Measurements from ENCODE around the gene PRKCA.
"Not testable (repeated sequence)": the region's sequence is repeated elsewhere in the genome, so short reads cannot be mapped to it uniquely, and the experiment has no call there.

Gene PRKCA

GRCh38 chr17:66297443-66297842 lies 5.0 kb upstream of the PRKCA start:
- not testable (repeated sequence) for H3K14ac ChIP-seq (ENCODE audit: low read length); H2BK120ac ChIP-seq (ENCODE audit: insufficient read depth, low read length, poor library complexity); H3K79me2 ChIP-seq (ENCODE audit: control insufficient read depth, insufficient read depth, low read length, poor library complexity); H2BK12ac ChIP-seq (ENCODE audit: low read length); DNase-seq; H3K9me3 ChIP-seq (ENCODE audit: insufficient read depth, low read depth, low read length); H4K91ac ChIP-seq (ENCODE audit: low read depth, low read length); H3K18ac ChIP-seq (ENCODE audit: low read length); H4K12ac ChIP-seq (ENCODE audit: low read depth, low read length); H2BK5ac ChIP-seq (ENCODE audit: low read depth, low read length, poor library complexity); H2AFZ ChIP-seq (ENCODE audit: insufficient read depth, low read length, poor library complexity); H3K4ac ChIP-seq (ENCODE audit: low read depth, low read length); H3K36me3 ChIP-seq (ENCODE audit: control insufficient read depth in 1 of 2, insufficient read depth in 2 of 2, low read length in 2 of 2); H3K4me2 ChIP-seq (ENCODE audit: low read length); H3K4me1 ChIP-seq (ENCODE audit: control insufficient read depth in 1 of 2, insufficient read depth in 2 of 2, low read length in 2 of 2); H3K4me3 ChIP-seq (ENCODE audit: low read depth, low read length); H3K23ac ChIP-seq (ENCODE audit: low read length); H2AK5ac ChIP-seq (ENCODE audit: low read length); H3K27ac ChIP-seq (ENCODE audit: low read depth, low read length); H3K79me1 ChIP-seq (ENCODE audit: low read length); H3K27me3 ChIP-seq (ENCODE audit: insufficient read depth, low read length); H4K8ac ChIP-seq (ENCODE audit: low read depth, low read length); H3K9ac ChIP-seq (ENCODE audit: low read length)
- WGBS (ENCODE audit: extremely low coverage, insufficient coverage, insufficient read length), result no CpG with 5 or more reads among the region's 9 CpGs

DNA sequence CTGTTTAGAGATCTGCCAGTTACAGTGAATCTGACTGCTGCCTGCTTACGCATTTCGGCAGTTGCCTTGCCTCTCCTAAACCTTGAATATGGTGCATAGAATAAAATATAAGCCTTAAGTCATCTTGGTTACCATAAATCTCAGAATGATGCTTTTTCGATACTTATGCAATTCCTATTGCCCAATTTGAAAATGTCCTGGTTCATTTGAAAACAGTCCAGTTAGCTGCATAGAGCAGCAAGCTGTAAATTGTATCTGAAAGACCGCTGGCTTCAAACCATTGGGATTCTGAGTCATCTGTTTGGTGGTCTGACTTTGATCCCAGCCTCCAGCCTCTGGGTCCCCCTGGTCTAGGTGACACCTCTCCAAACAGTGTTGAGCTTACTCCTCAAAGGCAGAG lies 2.7 kb upstream of the PRKCA start:
- H4K8ac ChIP-seq (ENCODE audit: low read depth, low read length), result no peak overlapping the region
- H3K4me2 ChIP-seq (ENCODE audit: low read length), result no peak overlapping the region
- no peak overlapping the region for H3K27ac ChIP-seq (ENCODE audit: low read depth, low read length)
- WGBS (ENCODE audit: extremely low coverage, insufficient coverage, insufficient read length), result no CpG with 5 or more reads among the region's 4 CpGs
- H3K18ac ChIP-seq (ENCODE audit: low read length), result no peak overlapping the region
- peaks cover 3% of the 10 kb centered on the region for H3K27me3 ChIP-seq (ENCODE audit: insufficient read depth, low read length)
- no peak overlapping the region for H4K91ac ChIP-seq (ENCODE audit: low read depth, low read length)
- H3K4me3 ChIP-seq (ENCODE audit: low read depth, low read length), result no peak overlapping the region
- peaks cover 2% of the 10 kb centered on the region for H3K79me2 ChIP-seq (ENCODE audit: control insufficient read depth, insufficient read depth, low read length, poor library complexity)
- no peak overlapping the region for H3K23ac ChIP-seq (ENCODE audit: low read length)
- no peak overlapping the region for H2AK5ac ChIP-seq (ENCODE audit: low read length)
- H3K79me1 ChIP-seq (ENCODE audit: low read length), result peaks cover 2% of the 10 kb centered on the region
- H2BK12ac ChIP-seq (ENCODE audit: low read length), result no peak overlapping the region
- no peak overlapping the region for H3K14ac ChIP-seq (ENCODE audit: low read length)
- H2BK120ac ChIP-seq (ENCODE audit: insufficient read depth, low read length, poor library complexity), result no peak overlapping the region
- no peak overlapping the region for H3K4ac ChIP-seq (ENCODE audit: low read depth, low read length)
- H3K9ac ChIP-seq (ENCODE audit: low read length), result no peak overlapping the region
- no peak overlapping the region for H2AFZ ChIP-seq (ENCODE audit: insufficient read depth, low read length, poor library complexity)
- no peak overlapping the region for H4K12ac ChIP-seq (ENCODE audit: low read depth, low read length)
- no peak overlapping the region for H2BK5ac ChIP-seq (ENCODE audit: low read depth, low read length, poor library complexity)
- H3K4me1 ChIP-seq (ENCODE audit: control insufficient read depth in 1 of 2, insufficient read depth in 2 of 2, low read length in 2 of 2), result peaks cover 0 to 6% of the 10 kb centered on the region in 2 experiments
- DNase-seq, result no peak
- H3K9me3 ChIP-seq (ENCODE audit: insufficient read depth, low read depth, low read length), result no peaks in the 10 kb centered on the region
- no peaks in the 10 kb centered on the region for H3K36me3 ChIP-seq (ENCODE audit: control insufficient read depth in 1 of 2, insufficient read depth in 2 of 2, low read length in 2 of 2)

- no peak overlapping the region for H2AFZ ChIP-seq (ENCODE audit: insufficient read depth, low read length, poor library complexity)
- DNase-seq, result no peak
- no peak overlapping the region for H2BK120ac ChIP-seq (ENCODE audit: insufficient read depth, low read length, poor library complexity)
- H3K18ac ChIP-seq (ENCODE audit: low read length), result no peak overlapping the region
- no peak overlapping the region for H3K4me2 ChIP-seq (ENCODE audit: low read length)
- no peak overlapping the region for H2BK5ac ChIP-seq (ENCODE audit: low read depth, low read length, poor library complexity)
- no peaks in the 10 kb centered on the region for H3K36me3 ChIP-seq (ENCODE audit: control insufficient read depth in 1 of 2, insufficient read depth in 2 of 2, low read length in 2 of 2)
- H3K9me3 ChIP-seq (ENCODE audit: insufficient read depth, low read depth, low read length), result no peaks in the 10 kb centered on the region
- H3K27me3 ChIP-seq (ENCODE audit: insufficient read depth, low read length), result peaks cover 3% of the 10 kb centered on the region
- H3K9ac ChIP-seq (ENCODE audit: low read length), result no peak overlapping the region
- H3K4ac ChIP-seq (ENCODE audit: low read depth, low read length), result no peak overlapping the region
- no peak overlapping the region for H3K14ac ChIP-seq (ENCODE audit: low read length)
- H4K8ac ChIP-seq (ENCODE audit: low read depth, low read length), result no peak overlapping the region
- no peak overlapping the region for H4K91ac ChIP-seq (ENCODE audit: low read depth, low read length)
- no CpG with 5 or more reads among the region's 8 CpGs for WGBS (ENCODE audit: extremely low coverage, insufficient coverage, insufficient read length)
- H3K27ac ChIP-seq (ENCODE audit: low read depth, low read length), result no peak overlapping the region
- peaks cover 3 to 7% of the 10 kb centered on the region in 2 experiments for H3K4me1 ChIP-seq (ENCODE audit: control insufficient read depth in 1 of 2, insufficient read depth in 2 of 2, low read length in 2 of 2)
- no peak overlapping the region for H2AK5ac ChIP-seq (ENCODE audit: low read length)
- no peak overlapping the region for H3K23ac ChIP-seq (ENCODE audit: low read length)
- no peak overlapping the region for H2BK12ac ChIP-seq (ENCODE audit: low read length)
- peaks cover 2% of the 10 kb centered on the region for H3K79me2 ChIP-seq (ENCODE audit: control insufficient read depth, insufficient read depth, low read length, poor library complexity)
- no peak overlapping the region for H4K12ac ChIP-seq (ENCODE audit: low read depth, low read length)
- no peak overlapping the region for H3K4me3 ChIP-seq (ENCODE audit: low read depth, low read length)
- peaks cover 2% of the 10 kb centered on the region for H3K79me1 ChIP-seq (ENCODE audit: low read length)
Measured at GRCh38 chr17:66300956-66301355, 1.5 kb upstream of the PRKCA start.

- no peak overlapping the region for H3K23ac ChIP-seq (ENCODE audit: low read length)
- peaks cover 3% of the 10 kb centered on the region for H3K27me3 ChIP-seq (ENCODE audit: insufficient read depth, low read length)
- H4K91ac ChIP-seq (ENCODE audit: low read depth, low read length), result no peak overlapping the region
- DNase-seq, result peak in 1 of 2 donors; percentile 25
- H2AFZ ChIP-seq (ENCODE audit: insufficient read depth, low read length, poor library complexity), result no peak overlapping the region
- H3K14ac ChIP-seq (ENCODE audit: low read length), result no peak overlapping the region
- H3K4me2 ChIP-seq (ENCODE audit: low read length), result peak overlapping the region; percentile 100
- no peak overlapping the region for H2BK5ac ChIP-seq (ENCODE audit: low read depth, low read length, poor library complexity)
- H3K79me2 ChIP-seq (ENCODE audit: control insufficient read depth, insufficient read depth, low read length, poor library complexity), result peaks cover 2% of the 10 kb centered on the region
- no peak overlapping the region for H2BK12ac ChIP-seq (ENCODE audit: low read length)
- no peaks in the 10 kb centered on the region for H3K9me3 ChIP-seq (ENCODE audit: insufficient read depth, low read depth, low read length)
- H2AK5ac ChIP-seq (ENCODE audit: low read length), result no peak overlapping the region
- no peak overlapping the region for H4K8ac ChIP-seq (ENCODE audit: low read depth, low read length)
- H3K36me3 ChIP-seq (ENCODE audit: control insufficient read depth in 1 of 2, insufficient read depth in 2 of 2, low read length in 2 of 2), result no peaks in the 10 kb centered on the region
- no peak overlapping the region for H4K12ac ChIP-seq (ENCODE audit: low read depth, low read length)
- H3K4ac ChIP-seq (ENCODE audit: low read depth, low read length), result no peak overlapping the region
- no peak overlapping the region for H3K9ac ChIP-seq (ENCODE audit: low read length)
- no peak overlapping the region for H3K27ac ChIP-seq (ENCODE audit: low read depth, low read length)
- H3K4me1 ChIP-seq (ENCODE audit: control insufficient read depth in 1 of 2, insufficient read depth in 2 of 2, low read length in 2 of 2), result peaks cover 3 to 7% of the 10 kb centered on the region in 2 experiments
- WGBS (ENCODE audit: extremely low coverage, insufficient coverage, insufficient read length), result no CpG with 5 or more reads among the region's 14 CpGs
- H2BK120ac ChIP-seq (ENCODE audit: insufficient read depth, low read length, poor library complexity), result no peak overlapping the region
- peaks cover 2% of the 10 kb centered on the region for H3K79me1 ChIP-seq (ENCODE audit: low read length)
- no peak overlapping the region for H3K18ac ChIP-seq (ENCODE audit: low read length)
- peak overlapping the region; percentile 71 for H3K4me3 ChIP-seq (ENCODE audit: low read depth, low read length)
Measured at GRCh38 chr17:66301367-66301863, 998 bp upstream of the PRKCA start.

Measured in trophoblast cell (in vitro differentiated cells and primary cell).